NCI-H2196 treated with DMSO at 0.1 percent for 48 hours (cell line): ENCODE data around the gene PSTPIP1.

Experiments
- DNase-seq: peaks from one replicate; lab custom pipeline; 2025; ENCODE audit not compliant: unreplicated experiment; lab: John Stamatoyannopoulos, UW

Gene PSTPIP1

DNA sequence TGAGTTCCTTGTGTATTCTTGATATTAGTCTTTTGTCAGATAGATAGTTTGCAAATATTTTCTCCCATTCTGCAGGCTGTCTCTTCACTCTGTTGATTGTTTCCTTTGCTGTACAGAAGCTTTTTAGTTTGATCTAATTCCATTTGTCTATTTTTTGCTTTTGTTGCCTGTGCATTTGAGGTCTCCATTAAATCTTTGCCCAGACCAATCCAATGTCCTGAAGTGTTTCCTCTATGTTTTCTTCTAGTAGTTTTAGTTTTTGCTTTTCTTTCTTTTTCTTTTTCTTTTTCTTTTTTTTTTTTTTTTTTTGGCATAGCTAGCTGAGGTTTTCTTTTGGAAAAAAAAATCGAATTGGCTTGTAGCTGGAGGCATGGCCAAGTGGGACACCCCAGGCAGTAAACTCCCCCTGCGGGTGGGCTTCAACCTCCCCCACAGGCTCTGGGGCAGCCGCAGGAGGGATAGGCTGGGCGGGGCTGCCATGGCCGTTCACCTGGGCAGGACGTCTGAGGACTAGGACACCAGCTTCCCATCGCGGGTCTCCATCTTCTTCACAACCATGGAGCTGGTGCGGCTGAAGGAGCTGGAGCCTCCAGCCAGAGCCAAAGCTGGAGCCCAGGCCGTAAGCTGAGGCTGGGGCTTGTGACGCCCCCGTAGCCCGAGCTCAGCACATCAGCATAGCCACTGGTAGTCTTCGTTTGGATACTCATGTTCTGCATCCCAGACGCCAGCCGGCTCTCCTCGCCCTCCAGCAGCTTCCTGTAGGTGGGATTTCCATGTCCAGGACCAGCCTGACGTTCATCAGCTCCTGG lies 16.2 kb upstream of the PSTPIP1 start:
- DNase-seq, result no peak

GRCh38 chr15:76979331-76979925 lies 15.5 kb upstream of the PSTPIP1 start:
- DNase-seq, result no peak

DNA sequence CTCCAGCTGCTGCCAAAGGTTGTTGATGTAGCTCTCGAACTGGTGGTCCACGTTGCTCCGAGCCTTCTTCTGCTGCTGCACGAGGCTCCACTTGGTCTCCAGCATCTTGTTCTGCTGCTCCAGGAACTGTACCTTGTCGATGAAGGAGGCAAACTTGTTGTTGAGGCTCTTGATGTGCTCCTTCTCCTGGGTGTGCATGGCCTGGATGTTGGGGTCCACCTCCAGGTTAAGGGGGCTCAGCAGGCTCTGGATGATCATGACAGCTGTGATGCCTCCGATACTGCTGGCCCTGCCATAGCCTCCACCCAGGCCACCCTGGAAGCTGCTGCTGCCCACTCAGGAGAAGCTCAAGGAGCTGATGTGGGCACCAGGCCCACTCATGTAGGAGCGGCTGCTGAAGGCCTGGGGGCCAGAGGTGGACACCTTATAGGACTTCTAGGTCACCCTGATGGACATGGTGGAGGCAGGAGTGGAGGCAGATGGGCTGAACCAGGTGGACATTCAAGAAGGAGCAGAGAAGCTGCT lies 14.9 kb upstream of the PSTPIP1 start:
- no peak for DNase-seq

DNA sequence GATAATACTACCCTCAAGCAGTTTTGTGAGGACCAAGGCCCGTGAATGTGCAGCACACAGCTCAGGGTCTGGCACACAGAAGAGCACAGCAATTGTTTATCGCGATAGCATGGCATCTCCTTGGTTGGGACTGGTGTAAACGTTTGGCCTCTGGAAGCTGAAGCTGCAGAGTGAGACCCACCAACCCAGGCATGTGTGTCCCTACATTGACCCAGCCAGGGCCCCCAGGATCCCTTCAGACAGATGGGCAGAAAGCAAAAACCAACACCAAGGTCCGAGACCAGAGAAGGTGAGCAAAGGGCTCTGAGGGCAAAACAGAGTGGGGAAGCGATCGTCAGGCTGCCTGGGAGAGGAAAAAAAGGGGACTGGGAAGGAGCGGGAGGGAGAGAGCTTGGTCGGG lies 12.6 kb upstream of the PSTPIP1 start:
- DNase-seq, result no peak

DNA sequence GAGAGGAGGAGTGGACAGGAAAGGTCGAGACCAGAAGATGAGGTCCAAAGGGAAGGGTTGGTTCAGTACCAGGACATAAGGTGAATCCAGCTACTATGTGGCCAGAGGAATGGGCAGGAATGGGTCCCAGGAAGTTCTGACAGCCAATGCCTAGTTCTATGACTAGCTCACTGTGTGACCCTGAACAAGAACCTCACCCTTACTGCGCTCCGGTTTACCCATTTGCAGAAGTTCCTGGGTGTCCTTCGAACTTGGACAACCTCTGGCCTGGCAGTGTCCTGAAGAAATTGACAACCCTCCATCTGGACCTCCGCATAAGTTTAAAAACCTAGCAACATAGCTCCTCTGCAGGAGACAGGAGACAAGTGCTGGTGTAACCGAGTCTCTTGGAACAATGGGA lies 12.2 kb upstream of the PSTPIP1 start:
- DNase-seq, result no peak

DNA sequence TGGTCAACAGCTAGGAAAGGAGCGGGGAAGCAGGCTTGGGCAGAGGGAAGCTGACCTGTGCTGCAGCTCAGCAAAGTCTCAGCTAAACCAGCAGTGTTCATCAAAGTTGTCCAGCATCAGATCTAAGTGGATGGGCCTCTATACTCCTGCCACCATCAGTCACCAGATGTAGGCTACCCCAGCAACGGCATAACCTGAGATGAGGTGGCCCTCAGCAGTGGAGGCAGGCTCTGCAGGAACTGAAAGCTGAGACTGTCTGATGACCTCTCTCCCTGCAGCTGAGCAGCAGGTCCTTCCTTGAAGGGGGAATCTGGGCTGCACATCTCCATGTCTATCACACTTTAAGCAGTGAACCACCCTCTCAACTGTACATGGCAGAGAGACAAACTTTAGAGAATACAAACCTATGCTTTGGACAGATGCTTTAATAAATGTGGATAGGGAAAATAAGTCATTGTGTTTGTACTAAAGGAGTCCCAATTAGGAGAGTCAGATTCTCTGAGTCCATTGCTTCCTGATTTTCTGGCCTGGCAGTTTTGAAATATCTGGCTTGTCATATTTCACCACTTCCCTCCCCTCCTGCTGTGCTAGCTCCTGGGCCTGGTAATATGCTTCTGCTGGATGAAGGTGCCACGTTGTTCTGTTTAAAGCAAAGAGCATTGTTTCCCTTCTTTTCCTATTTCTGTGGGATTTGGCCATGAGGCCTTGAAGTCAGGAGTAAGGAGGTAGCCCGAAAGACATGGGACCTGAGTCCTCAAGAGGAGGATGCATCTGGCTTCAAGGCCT lies 11.1 kb upstream of the PSTPIP1 start:
- DNase-seq, result no peak

DNA sequence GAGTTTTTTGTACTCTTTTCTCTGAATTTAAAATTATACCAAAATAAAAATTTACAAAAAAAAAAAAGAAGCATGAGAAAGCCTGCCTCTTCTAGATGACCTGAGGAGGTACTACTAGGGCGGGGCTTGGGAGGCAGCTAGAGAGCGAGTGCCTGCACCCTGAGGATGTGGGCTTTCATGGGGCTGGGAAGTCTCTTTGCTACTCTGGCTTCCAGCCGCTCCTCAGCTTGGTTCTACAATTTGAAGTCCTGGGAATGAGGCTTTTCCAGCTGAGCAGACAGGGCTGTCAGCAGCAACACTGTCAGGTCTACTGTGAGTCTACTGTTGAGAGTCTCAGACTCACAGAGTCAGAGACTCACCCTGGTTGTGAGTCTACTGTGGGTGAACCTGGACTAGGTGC lies 8.2 kb upstream of the PSTPIP1 start:
- no peak for DNase-seq

- no peak for DNase-seq
Measured at GRCh38 chr15:76987276-76987675, 7.7 kb upstream of the PSTPIP1 start.

- DNase-seq, result no peak
Measured at GRCh38 chr15:76987896-76988860, 6.7 kb upstream of the PSTPIP1 start.

DNA sequence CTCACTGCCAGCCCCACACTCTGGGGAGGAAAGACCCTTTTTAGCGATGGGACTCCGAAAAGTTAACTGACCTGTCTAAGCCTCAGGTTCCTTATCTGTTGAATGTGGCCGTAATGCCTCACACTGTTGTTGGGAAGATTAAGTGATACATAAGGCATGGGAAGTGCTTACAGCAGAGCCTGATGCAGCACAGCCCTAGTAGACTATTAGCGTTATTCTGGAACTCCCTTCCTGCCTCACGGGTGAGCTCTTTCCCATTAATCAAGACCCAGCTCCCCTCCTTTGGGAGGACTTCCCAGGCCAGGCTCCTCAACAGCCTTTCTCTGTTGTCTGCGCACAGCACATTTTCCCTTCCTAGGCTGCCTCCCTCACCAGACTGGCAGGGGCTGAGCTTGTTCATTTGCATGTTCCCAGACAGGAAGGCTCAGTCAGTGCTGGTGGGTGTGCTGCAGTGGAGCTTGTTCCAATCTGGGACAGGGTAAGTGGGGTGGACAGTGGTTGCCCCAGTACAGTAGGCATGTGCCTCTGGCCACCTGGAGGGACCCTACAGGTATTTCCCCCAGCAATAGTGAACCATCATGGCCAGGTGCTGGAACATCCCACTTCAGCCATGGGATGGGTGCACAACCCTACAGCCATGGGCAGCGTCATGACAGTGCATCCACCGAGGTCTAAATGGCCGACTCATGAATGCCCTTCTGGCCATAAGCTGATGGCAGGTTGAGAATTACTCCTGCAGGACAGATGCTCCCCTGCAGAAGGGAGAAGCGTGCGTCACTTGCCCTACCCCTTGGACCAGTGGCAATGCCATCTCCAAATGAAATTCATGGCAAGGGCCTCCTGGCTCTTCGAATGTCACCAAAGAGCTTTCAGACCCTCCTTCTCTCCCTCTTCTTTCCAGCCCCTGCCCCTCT lies 5.8 kb upstream of the PSTPIP1 start:
- no peak for DNase-seq

- no peak for DNase-seq
Measured at GRCh38 chr15:76991048-76991447, 3.9 kb upstream of the PSTPIP1 start.

DNA sequence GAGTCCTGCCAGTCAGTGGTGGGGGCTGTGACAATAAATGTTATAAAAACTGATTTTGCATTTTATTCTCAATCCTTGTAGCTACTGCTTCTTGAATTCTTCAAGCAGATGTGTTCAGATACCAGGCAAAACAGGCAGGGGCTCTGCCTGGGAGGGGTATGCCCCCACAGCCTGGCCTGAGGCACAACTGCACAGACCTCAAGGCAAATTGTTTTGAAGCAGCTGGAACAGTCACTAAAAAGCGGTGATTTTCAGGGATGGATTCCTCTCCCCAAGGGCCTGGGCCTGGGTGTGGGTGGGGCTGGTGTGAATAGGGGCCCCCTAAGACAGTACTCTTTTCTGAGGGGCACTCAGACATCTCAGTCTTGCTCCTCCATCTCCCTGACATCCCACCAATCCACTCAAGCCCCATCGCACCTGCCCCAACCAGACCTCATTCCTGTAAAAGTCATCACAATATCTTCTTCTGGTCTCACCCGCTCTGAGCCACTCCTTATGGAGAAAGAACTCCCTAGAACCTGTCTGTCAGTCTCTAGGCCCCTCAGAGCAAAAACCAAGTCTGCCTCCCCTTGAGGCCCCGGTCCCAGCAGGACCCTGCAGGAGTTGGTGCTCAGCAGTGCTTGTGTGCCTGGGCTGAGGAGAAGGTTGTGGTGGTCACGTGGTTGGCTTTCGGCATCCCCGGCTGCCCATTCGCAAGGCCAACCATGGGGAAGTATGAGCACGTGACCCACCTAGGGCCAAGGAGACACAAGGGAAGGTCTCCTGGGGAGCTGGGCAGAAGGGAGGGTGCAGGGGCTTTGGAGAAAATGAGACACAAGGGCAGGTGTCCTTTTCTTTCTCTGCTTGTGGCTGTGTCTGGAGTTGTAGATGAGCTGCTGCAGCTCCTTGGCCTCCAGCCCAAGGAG lies 2.9 kb upstream of the PSTPIP1 start:
- no peak for DNase-seq

DNA sequence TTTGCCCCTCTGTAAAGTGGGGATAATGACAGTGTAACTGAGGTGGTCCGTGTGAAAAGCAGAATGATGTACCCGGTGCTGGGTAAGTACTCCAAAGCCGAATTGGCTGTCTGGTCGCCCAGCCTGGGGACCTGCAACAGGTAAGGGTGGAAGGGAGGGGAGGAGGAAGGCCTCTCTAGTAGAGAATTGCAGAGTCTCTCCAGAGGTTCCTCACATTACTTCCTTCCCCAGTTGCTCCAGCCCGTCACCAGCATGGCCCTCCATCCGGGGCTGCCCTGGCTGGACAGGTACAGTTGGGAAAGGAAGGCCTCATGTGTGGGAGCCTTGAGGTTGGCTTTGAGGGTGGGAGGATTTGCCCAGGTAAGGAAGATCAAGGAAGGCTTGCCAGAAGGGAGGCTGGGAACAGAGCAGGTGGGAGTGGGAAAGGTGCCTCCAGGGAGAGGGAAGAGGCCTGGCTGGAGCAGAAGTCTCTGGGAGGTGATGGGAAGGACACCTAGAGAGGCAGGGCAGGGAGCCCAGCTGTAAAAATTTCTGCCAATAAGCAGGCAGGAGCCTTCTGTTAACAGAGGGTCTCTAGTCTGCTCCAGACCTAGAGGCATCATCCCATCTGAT lies 1.7 kb upstream of the PSTPIP1 start:
- DNase-seq, result no peak

DNA sequence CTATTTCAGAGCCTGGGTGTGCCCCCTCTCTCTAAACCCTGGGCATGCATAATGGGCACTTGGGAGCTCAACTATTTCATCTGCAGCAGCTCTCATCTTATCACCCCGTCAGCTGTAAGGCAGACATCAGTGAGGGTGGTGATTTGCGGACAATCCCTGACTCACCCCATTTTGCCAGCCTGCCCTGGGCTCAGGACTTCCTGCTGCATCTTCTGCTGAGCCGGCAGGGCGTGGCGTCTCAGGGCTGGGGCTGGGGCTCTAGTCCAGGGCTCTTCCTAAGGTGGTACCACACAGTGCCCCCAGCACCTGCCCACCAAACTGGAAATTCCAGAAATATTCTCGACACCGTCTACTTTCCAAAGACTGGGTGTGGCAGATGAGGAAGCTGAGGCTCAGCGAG lies 925 bp upstream of the PSTPIP1 start:
- DNase-seq, result no peak

DNA sequence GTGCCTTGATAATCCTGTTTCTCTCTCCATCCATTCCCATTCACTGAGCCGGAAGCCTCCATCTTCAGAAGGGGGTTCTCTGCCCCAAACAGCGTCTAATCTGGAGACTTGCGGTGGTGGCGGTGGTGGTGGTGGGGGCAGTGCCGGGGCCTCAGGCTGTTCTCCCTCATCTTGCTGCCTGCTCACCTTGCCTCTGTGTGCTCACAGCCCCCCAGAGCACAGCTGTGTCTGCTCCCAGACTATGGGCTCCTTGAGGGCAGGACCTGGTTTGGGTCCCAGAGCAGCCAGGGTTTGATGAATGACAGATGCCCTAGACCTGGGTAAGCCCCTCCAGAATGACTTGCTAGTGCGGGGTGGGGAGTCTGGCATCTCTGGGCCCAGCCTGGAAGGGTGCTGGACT lies 430 bp upstream of the PSTPIP1 start:
- DNase-seq, result no peak

DNA sequence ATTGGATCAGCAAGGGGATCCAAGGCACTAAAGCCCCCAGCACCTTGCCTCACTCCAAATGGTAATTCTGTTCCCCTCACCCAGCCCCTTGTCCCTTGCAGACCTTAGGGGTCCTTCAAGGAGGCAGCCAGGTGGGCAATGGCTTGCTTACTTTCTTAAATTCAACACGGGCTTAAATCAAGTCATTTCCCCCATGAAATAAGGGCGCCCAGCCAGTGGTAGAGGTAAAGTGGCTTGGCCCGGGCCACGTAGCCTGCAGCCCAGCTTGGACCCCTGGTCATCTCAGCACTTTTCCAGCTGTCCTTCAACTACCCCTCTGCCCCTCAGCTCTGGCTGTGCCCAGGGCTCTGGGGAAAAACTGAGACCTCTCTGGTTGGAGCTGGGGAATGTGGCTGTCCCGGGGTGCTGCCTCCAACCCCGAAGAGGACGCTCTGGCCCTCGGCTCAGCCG lies 1.2 kb downstream of the PSTPIP1 start:
- no peak for DNase-seq

DNA sequence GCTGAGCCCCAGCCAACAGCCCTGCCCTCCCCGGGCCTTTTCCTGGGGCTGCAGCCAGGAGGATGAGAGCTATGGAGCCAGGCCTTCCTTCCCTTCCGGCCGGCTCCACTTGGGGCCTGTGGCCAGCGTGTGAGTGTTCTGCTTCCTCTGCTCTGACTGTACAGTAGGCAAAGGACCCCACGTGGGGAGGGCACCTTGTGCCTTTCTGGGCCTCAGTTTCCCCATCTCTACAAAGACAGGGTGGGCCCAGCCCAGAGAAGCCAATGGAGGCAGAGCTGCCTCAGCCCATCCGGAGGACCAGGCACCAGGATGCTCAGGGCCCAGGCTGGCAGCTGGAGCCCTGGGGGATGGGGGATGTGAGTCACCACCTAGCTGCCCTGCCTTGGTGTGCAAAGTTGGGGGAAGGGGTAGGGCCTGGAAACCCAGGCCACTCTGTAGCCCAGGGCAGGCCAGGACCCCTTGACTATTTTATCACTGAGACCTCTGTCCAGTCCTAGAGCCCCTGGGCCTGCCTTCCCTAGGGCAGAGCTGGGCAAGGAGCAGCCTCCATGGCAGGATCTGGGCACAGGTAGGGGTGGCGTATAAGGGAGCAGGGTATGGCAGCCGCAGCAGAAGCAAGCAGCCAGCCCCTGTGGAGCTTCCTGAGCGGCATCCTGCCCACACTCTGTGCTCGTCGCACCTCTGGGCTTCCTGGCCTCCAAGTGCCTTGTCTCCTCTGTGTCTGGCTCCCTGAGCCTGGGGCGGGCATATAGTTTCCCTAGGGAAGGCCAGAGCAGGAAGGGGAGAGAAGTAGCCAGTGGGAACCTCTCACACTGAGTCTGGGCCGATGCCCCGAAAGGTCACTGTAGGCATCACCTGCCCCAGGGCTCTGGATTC lies 1.8 kb downstream of the PSTPIP1 start:
- DNase-seq, result no peak
